Measurements from ENCODE around the gene HRH1. TPM values are rescaled to one million over a fixed set of nuclear protein-coding genes. Genes with fewer than 3 reads are reported as not detected.

The HRH1 gene
- total and polyA plus RNA-seq, 2 of the 13 experiments (the other 11 are each of a cell fraction or from before 2014, with no cell fraction given) = not detected

GRCh38 chr3:11287404-11287803, 133.1 kb downstream of the HRH1 start:
- POLR2A ChIA-PET = interaction anchor here (0.8 kb wide), 1 partner anchor 13 kb away, joined by 4 read pairs; no protein-coding TSS in a partner anchor
- Histone ChIP-seq H3K36me3 (replicated peaks in 1 of 2; ENCODE audit: control insufficient read depth in 1 of 2, insufficient read depth in 2 of 2, low read length in 2 of 2) (peaks cover under 1 to 13% of the 10 kb centered on the region in 2 experiments; a peak in 2 of 5 replicates), H3K9me3 (ENCODE audit: low read length) (no peaks in the 10 kb centered on the region), H3K79me2 (ENCODE audit: insufficient read depth, low read length) (no peaks in the 10 kb centered on the region), H3K27ac (ENCODE audit: extremely low read length, insufficient read depth, low read length) (no peak overlapping the region), H3K4me3 (replicated peaks in 1 of 3; ENCODE audit: insufficient read depth in 1 of 3, low read depth in 2 of 3, low read length in 3 of 3) (no peak overlapping the region), H3K4me1 (ENCODE audit: insufficient read depth, low read length) (peaks cover 8% of the 10 kb centered on the region; the same call in 1 of the 2 replicates), H3K9ac (ENCODE audit: insufficient read depth, low read depth, low read length) (0 out of 2 replicates have a peak overlapping the region, but pooled peaks have one; percentile 18), H3K4me2 (ENCODE audit: low read depth, low read length) (no peak overlapping the region), H2AFZ (ENCODE audit: low read length) (no peak overlapping the region), H3K27me3 (ENCODE audit: control insufficient read depth in 1 of 2, insufficient read depth in 2 of 2, low read length in 2 of 2) (no peaks in the 10 kb centered on the region), H4K20me1 (ENCODE audit: insufficient read depth, low read length) (no peaks in the 10 kb centered on the region)
- FAIRE-seq (no peak), DNase-seq (ENCODE audit: low spot score) (no peak), ATAC-seq (no peak)
- intact Hi-C loops (cut with micrococcal nuclease; ENCODE audit: unreplicated experiment) = no loop called here
- in situ Hi-C loops (cut with HindIII; ENCODE audit: extremely low pct_ligation_motif_present, low pct_unique_long_range_greater_than_20kb) = no loop called here
- 95% methylated on average over 10 of the region's 10 CpGs for WGBS (ENCODE audit: low lambda C conversion rate)
- TF ChIP-seq PAF1 (CRISPR knock-in tag; IDR thresholded peaks at IDR 0.05) (no peak), ZNF160 (CRISPR knock-in tag; IDR thresholded peaks at IDR 0.05) (no peak), ZNF816 (CRISPR knock-in tag; IDR thresholded peaks at IDR 0.05; ENCODE audit: borderline replicate concordance) (no peak), ZNF251 (CRISPR knock-in tag; IDR thresholded peaks at IDR 0.05) (no peak), MXD4 (CRISPR knock-in tag; IDR thresholded peaks at IDR 0.05) (no peak), ZNF3 (CRISPR knock-in tag; IDR thresholded peaks at IDR 0.05) (no peak), CHCHD3 (CRISPR knock-in tag; IDR thresholded peaks at IDR 0.05) (no peak), ERF (CRISPR knock-in tag; IDR thresholded peaks at IDR 0.05) (no peak), ZNF609 (CRISPR knock-in tag; IDR thresholded peaks at IDR 0.05; ENCODE audit: borderline replicate concordance) (no peak)
- TF ChIP-seq, protein P1, sequence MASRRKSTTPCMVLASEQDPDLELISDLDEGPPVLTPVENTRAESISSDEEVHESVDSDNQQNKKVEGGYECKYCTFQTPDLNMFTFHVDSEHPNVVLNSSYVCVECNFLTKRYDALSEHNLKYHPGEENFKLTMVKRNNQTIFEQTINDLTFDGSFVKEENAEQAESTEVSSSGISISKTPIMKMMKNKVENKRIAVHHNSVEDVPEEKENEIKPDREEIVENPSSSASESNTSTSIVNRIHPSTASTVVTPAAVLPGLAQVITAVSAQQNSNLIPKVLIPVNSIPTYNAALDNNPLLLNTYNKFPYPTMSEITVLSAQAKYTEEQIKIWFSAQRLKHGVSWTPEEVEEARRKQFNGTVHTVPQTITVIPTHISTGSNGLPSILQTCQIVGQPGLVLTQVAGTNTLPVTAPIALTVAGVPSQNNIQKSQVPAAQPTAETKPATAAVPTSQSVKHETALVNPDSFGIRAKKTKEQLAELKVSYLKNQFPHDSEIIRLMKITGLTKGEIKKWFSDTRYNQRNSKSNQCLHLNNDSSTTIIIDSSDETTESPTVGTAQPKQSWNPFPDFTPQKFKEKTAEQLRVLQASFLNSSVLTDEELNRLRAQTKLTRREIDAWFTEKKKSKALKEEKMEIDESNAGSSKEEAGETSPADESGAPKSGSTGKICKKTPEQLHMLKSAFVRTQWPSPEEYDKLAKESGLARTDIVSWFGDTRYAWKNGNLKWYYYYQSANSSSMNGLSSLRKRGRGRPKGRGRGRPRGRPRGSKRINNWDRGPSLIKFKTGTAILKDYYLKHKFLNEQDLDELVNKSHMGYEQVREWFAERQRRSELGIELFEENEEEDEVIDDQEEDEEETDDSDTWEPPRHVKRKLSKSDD (CRISPR knock-in tag; IDR thresholded peaks at IDR 0.05; ENCODE audit: low read depth) = no peak
- BruUV-seq (replicated peaks) = no TSS peak
- CTCF ChIA-PET (ENCODE audit: low intra/inter-chr PET ratio, low total read pairs) = no interaction called here
